ENCODE data around the gene COX7A2.

COX7A2 gene

DNA sequence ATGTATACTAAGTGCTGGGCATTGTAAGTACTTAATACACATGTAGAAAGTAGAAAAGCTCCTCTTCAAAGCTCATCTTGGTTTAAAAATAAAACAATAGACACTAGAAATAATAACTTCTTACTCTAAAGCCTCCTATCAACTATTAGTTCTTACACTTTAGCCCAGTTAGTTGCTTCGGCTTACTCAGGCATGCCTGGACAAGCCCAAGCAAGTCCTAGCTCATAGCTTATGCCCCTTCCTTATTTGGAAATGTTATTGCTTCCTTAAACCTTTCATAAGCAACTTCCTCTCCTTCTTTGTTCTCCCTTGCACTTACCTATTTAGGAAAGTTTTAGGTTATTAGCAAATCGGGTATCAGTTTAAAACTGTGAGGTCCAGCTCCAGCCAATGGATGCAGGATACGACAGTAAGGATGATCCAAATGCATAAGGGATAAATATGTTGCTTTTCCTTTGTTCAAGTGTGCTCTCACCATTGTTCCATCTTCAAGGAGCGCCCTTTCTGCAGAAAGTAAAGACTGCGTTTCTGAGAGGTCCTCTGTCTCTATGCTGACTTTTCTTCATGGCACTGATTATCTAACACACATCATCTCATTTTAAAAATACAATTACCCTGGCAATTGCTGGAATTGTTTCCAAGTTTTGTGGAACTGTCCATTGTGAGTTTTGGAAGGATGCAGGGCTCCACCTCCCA lies 28.7 kb upstream of the COX7A2 start:
- Histone ChIP-seq H3K9me3 (ENCODE audit: insufficient read depth, low read length, severe bottlenecking) (peaks cover 6% of the 10 kb centered on the region), H4K20me1 (ENCODE audit: insufficient read depth, low read length) (peaks cover 25% of the 10 kb centered on the region; the same call in 1 of the 2 replicates), H3K79me2 (ENCODE audit: insufficient read depth, low read length) (peaks cover 94% of the 10 kb centered on the region), H3K27me3 (ENCODE audit: insufficient read depth, low read length, poor library complexity) (no peaks in the 10 kb centered on the region), H3K36me3 (ENCODE audit: insufficient read depth, low read length) (peaks cover 24% of the 10 kb centered on the region), H3K4me3 (ENCODE audit: low read depth in 1 of 2, low read length in 2 of 2) (no peak overlapping the region), H3K4me1 (ENCODE audit: insufficient read depth, low read length) (peaks cover 13% of the 10 kb centered on the region), H3K4me2 (ENCODE audit: insufficient read depth, low read length) (no peak overlapping the region), H3K27ac (ENCODE audit: low read length) (no peak overlapping the region), H3K9ac (ENCODE audit: low read depth, low read length) (no peak overlapping the region), H2AFZ (ENCODE audit: low read depth, low read length) (no peak overlapping the region)
- peak; percentile 17 for DNase-seq
- TF ChIP-seq, protein P1, sequence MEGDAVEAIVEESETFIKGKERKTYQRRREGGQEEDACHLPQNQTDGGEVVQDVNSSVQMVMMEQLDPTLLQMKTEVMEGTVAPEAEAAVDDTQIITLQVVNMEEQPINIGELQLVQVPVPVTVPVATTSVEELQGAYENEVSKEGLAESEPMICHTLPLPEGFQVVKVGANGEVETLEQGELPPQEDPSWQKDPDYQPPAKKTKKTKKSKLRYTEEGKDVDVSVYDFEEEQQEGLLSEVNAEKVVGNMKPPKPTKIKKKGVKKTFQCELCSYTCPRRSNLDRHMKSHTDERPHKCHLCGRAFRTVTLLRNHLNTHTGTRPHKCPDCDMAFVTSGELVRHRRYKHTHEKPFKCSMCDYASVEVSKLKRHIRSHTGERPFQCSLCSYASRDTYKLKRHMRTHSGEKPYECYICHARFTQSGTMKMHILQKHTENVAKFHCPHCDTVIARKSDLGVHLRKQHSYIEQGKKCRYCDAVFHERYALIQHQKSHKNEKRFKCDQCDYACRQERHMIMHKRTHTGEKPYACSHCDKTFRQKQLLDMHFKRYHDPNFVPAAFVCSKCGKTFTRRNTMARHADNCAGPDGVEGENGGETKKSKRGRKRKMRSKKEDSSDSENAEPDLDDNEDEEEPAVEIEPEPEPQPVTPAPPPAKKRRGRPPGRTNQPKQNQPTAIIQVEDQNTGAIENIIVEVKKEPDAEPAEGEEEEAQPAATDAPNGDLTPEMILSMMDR (IDR thresholded peaks at IDR 0.05; ENCODE audit: borderline replicate concordance, extremely low read depth, low read length, poor library complexity, severe bottlenecking) = no peak
- TF ChIP-seq EZH2 (IDR thresholded peaks at IDR 0.05; ENCODE audit: borderline replicate concordance, low read depth, low read length, severe bottlenecking) = no peak
- ATAC-seq (ENCODE audit: insufficient read depth, low read depth) = no peak

DNA sequence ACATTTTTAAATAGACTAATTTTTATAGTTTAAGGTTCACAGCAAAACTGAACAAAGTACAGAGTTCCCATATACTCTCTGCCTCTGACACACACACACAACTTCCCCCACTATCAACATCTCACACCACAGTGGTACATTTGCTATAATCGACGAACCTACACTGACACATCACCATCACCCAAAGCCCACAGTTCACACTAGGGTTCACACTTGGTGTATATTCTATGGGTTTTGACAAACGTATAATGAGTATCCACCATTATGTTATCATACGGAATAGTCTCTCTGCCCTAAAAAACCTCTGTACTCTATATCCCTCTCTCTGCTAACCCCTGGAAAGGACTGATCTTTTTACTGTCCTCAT lies 25.4 kb upstream of the COX7A2 start:
- H3K4me3 ChIP-seq (ENCODE audit: low read depth in 1 of 2, low read length in 2 of 2) = no peak overlapping the region
- peaks cover 34% of the 10 kb centered on the region for H3K36me3 ChIP-seq (ENCODE audit: insufficient read depth, low read length)
- DNase-seq = no peak
- no peaks in the 10 kb centered on the region for H3K27me3 ChIP-seq (ENCODE audit: insufficient read depth, low read length, poor library complexity)
- no peak overlapping the region for H3K4me2 ChIP-seq (ENCODE audit: insufficient read depth, low read length)
- H3K79me2 ChIP-seq (ENCODE audit: insufficient read depth, low read length) = peaks cover 86% of the 10 kb centered on the region
- peaks cover 13% of the 10 kb centered on the region for H3K4me1 ChIP-seq (ENCODE audit: insufficient read depth, low read length)
- TF ChIP-seq, protein P1 (IDR thresholded peaks at IDR 0.05; ENCODE audit: borderline replicate concordance, extremely low read depth, low read length, poor library complexity, severe bottlenecking) = no peak
- no peak for TF ChIP-seq EZH2 (IDR thresholded peaks at IDR 0.05; ENCODE audit: borderline replicate concordance, low read depth, low read length, severe bottlenecking)
- no peak for ATAC-seq (ENCODE audit: insufficient read depth, low read depth)
- no peak overlapping the region for H3K27ac ChIP-seq (ENCODE audit: low read length)
- H4K20me1 ChIP-seq (ENCODE audit: insufficient read depth, low read length) = peaks cover 25% of the 10 kb centered on the region; the same call in 1 of the 2 replicates
- H3K9me3 ChIP-seq (ENCODE audit: insufficient read depth, low read length, severe bottlenecking) = peaks cover 6% of the 10 kb centered on the region
- no peak overlapping the region for H2AFZ ChIP-seq (ENCODE audit: low read depth, low read length)
- H3K9ac ChIP-seq (ENCODE audit: low read depth, low read length) = no peak overlapping the region

DNA sequence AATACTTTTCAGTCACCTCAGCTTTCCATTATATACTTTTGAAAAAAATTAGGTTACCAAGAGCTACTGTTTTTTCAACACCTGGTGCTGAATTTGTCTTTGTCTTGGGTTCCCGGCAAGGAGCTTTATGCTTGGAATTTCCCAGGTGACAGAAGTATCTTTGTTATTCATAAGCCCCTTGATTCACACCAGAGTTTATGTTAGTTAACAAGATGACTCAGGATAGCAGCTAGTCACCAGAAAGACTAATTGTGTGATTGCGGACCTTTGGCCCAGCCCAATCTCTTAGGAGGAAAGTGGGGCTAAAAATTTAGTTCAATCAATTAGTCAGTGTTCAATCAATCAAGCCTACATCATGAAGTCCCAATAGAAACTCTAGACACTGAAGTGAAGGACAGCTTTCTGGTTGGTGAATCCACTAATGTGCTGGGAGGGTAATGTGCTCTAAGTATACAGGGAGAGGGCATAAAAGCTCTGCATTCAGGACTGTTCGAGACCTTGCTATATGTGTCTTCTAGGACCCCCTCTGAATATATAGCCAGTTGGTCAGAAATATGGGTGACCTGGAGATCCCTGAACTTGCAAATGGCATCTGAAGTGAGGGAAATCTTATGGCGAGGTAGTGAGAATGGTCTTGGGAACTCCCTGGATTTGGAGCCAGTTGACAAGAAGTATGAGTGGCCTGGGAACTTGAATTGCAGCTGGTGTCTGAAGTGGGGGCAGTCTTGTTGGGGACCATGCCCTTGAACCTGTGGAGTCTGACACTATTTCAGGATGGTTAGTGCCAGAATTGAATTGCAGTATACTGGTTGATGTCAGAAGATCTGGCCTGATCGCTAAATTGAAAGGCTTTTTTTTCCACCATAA lies 24.8 kb upstream of the COX7A2 start:
- ATAC-seq (ENCODE audit: insufficient read depth, low read depth) (no peak), DNase-seq (no peak)
- Histone ChIP-seq H3K4me3 (ENCODE audit: low read depth in 1 of 2, low read length in 2 of 2) (no peak overlapping the region), H3K9ac (ENCODE audit: low read depth, low read length) (no peak overlapping the region), H2AFZ (ENCODE audit: low read depth, low read length) (no peak overlapping the region), H4K20me1 (ENCODE audit: insufficient read depth, low read length) (peaks cover 25% of the 10 kb centered on the region; the same call in 1 of the 2 replicates), H3K27ac (ENCODE audit: low read length) (no peak overlapping the region), H3K9me3 (ENCODE audit: insufficient read depth, low read length, severe bottlenecking) (peaks cover 6% of the 10 kb centered on the region), H3K36me3 (ENCODE audit: insufficient read depth, low read length) (peaks cover 40% of the 10 kb centered on the region), H3K4me1 (ENCODE audit: insufficient read depth, low read length) (peaks cover 13% of the 10 kb centered on the region), H3K27me3 (ENCODE audit: insufficient read depth, low read length, poor library complexity) (no peaks in the 10 kb centered on the region), H3K4me2 (ENCODE audit: insufficient read depth, low read length) (no peak overlapping the region), H3K79me2 (ENCODE audit: insufficient read depth, low read length) (peaks cover 80% of the 10 kb centered on the region)
- TF ChIP-seq, protein P1 (IDR thresholded peaks at IDR 0.05; ENCODE audit: borderline replicate concordance, extremely low read depth, low read length, poor library complexity, severe bottlenecking) = no peak
- no peak for TF ChIP-seq EZH2 (IDR thresholded peaks at IDR 0.05; ENCODE audit: borderline replicate concordance, low read depth, low read length, severe bottlenecking)
